Large intestine (tissue), 3 donors: ENCODE data around the gene CHD2. TPM values are rescaled to one million over a fixed set of nuclear protein-coding genes. Genes with fewer than 3 reads are reported as not detected.
"Not testable (repeated sequence)": the region's sequence is repeated elsewhere in the genome, so short reads cannot be mapped to it uniquely, and the experiment has no call there.

Experiments
- DNase-seq, 2 donors: peaks; one replicate each; pipeline versions ENCODE4 v3.0.0 to v3.0.0-alpha.2; 2013
- H3K27ac ChIP-seq: one replicate; pipeline ENCODE4 v1.5.1; 2013; ENCODE audit warnings: low read length
- H3K27me3 ChIP-seq: 2 replicates; pipeline ENCODE4 v1.6.1; 2013; ENCODE audit warnings: low read length; ENCODE audit not compliant: control insufficient read depth, insufficient read depth
- H3K36me3 ChIP-seq: 2 replicates; pipeline ENCODE4 v1.6.1; 2013; ENCODE audit warnings: low read length; ENCODE audit not compliant: control insufficient read depth, insufficient read depth
- H3K4me1 ChIP-seq: one replicate; pipeline ENCODE4 v1.6.1; 2013; ENCODE audit warnings: low read length; ENCODE audit not compliant: control insufficient read depth, insufficient read depth
- H3K4me3 ChIP-seq: one replicate; pipeline ENCODE4 v1.5.1; 2013; ENCODE audit warnings: low read length
- H3K9me3 ChIP-seq: one replicate; pipeline ENCODE4 v1.6.1; 2013; ENCODE audit warnings: mild to moderate bottlenecking, low read depth, low read length, moderate library complexity; ENCODE audit not compliant: control insufficient read depth
- WGBS: methylation state at CpG from one replicate; pipeline ENCODE4 v1.1.5; 2013; ENCODE audit warnings: low lambda C conversion rate; ENCODE audit not compliant: insufficient coverage; 5-methylcytosine and 5-hydroxymethylcytosine counted together
- polyA plus RNA-seq: library from polyadenylated mRNA; unstranded; fragments of 120-200 nt; gene quantifications from one replicate; pipeline ENCODE4 v1.2.1, GENCODE V29; 2013

Gene CHD2
- polyA plus RNA-seq, 1 donor = 75.7 TPM

DNA sequence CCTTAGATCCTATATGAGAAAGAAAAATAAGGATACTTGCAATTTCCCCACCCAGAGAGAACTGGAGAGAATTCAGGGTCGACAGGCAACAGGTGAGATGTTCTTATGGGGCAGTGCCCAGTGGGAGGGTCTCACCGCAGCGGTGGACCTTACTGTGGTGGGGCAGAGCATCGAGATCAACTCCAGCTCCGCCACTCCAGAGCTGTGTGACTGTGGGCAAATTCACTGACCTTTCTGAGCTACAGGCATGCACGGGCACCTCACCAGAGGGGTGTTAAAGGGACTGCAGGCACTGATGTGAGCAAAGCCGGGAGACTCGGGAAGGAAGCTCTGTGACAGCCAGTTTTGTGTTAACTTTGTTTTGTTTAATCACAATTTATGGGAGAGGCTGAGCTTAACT lies 158.0 kb downstream of the CHD2 start:
- Histone ChIP-seq H3K27me3 (peaks cover 2% of the 10 kb centered on the region), H3K27ac (no peak overlapping the region), H3K36me3 (no peaks in the 10 kb centered on the region), H3K9me3 (no peaks in the 10 kb centered on the region), H3K4me1 (no peaks in the 10 kb centered on the region), H3K4me3 (no peak overlapping the region)
- no CpG with 5 or more reads among the region's 8 CpGs for WGBS
- DNase-seq = no peak

DNA sequence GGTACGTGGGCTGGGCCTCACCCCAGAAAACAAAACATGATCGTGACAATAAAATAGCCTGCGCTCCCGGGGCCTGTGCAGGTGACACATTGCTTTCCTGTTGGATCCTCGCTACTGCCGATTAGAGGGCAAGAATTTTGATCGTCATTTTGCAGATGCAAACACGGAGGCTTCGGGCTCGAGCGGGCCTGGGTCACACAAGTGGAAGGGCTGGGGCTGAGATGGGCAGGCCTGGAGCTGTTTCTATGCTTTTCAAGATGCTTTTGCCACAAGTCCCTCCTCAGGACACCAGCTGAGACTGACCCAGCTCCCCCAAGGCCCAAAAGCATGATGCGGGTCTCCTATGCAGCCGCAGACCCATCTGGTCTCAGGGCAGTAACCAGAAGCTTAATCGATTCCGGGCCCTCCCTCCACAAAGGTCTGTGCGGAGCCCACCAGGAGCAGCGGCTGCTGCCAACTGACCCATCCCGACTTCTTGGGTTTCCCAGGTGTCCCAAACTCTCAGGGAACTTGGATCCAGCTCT lies 158.8 kb downstream of the CHD2 start:
- Histone ChIP-seq H3K27ac (no peak overlapping the region), H3K36me3 (peaks cover 2% of the 10 kb centered on the region), H3K4me1 (no peaks in the 10 kb centered on the region), H3K9me3 (no peaks in the 10 kb centered on the region), H3K27me3 (peaks cover 7% of the 10 kb centered on the region), H3K4me3 (no peak overlapping the region)
- no peak for DNase-seq
- no CpG with 5 or more reads among the region's 18 CpGs for WGBS

GRCh38 chr15:93059442-93059841 lies 159.3 kb downstream of the CHD2 start:
- Histone ChIP-seq H3K9me3 (no peaks in the 10 kb centered on the region), H3K27ac (no peak overlapping the region), H3K27me3 (peaks cover 12% of the 10 kb centered on the region), H3K4me1 (no peaks in the 10 kb centered on the region), H3K36me3 (peaks cover 2% of the 10 kb centered on the region), H3K4me3 (no peak overlapping the region)
- no peak for DNase-seq
- no CpG with 5 or more reads among the region's 8 CpGs for WGBS

GRCh38 chr15:93060336-93061248 lies 160.5 kb downstream of the CHD2 start:
- DNase-seq = no peak
- Histone ChIP-seq H3K36me3 (peaks cover 2% of the 10 kb centered on the region), H3K27ac (no peak overlapping the region), H3K4me3 (no peak overlapping the region), H3K9me3 (peaks cover 2% of the 10 kb centered on the region), H3K4me1 (no peaks in the 10 kb centered on the region), H3K27me3 (peaks cover 12% of the 10 kb centered on the region)
- 100% methylated on average over 2 of the region's 19 CpGs for WGBS

DNA sequence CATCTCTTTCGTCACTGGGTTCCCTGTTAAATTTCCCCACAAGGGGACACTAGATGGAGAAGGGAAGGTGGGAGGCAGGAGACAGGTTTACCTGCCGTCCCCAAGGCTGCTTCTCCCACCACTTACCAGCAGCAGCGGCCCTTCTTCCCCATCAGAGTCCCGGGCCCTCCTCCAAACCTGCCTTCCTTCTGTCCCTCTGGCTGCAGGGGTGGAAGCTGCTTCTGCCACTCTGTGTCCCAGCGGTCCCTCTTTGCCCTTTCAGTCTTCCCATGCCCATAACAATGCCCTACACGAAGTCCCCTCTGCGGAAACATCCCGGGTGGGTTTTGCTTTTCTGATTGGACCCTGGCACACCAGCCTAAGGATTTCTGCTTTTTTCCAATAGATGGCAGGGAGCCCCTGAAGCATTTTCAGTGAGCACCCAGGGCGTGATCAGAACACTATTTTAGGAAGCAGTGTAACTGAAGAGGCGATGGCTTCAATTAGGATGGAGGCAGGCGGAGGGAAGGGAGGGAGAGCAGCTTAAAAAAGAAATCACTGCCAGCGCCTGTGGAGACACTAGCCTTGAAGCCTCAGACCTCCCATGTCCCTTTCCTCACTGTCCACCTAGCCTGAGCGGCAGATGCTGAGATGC lies 162.6 kb downstream of the CHD2 start:
- WGBS = no CpG with 5 or more reads among the region's 13 CpGs
- H3K27ac ChIP-seq, H3K36me3 ChIP-seq, DNase-seq, H3K4me1 ChIP-seq, H3K9me3 ChIP-seq, H3K4me3 ChIP-seq: not testable (repeated sequence)
- H3K27me3 ChIP-seq = peaks cover 12% of the 10 kb centered on the region

DNA sequence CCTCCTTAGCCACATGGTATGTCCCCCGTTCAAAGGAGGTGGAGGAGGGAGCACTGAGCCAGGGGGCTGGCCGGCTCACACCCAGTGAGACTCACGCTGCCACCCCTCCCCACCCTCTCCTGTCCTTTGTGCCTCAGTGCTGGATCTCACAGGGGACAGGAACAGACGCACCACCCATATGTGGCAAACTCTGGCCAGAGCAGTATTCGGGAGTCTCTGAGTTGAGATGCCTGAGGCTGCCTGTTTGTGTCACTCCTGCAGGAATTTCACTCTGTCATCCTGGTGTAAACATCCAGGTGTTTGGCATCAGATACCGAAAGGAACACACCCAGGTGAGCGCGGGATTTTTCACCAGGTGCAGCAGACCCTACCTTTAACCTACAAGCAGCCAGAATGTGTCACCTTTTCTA lies 163.1 kb downstream of the CHD2 start:
- Histone ChIP-seq H3K4me1 (no peaks in the 10 kb centered on the region), H3K27ac (no peak overlapping the region), H3K9me3 (peaks cover 4% of the 10 kb centered on the region), H3K36me3 (peaks cover 4% of the 10 kb centered on the region), H3K4me3 (no peak overlapping the region), H3K27me3 (peaks cover 12% of the 10 kb centered on the region)
- peak in 1 of 2 donors; percentile 20 for DNase-seq
- WGBS = no CpG with 5 or more reads among the region's 8 CpGs

GRCh38 chr15:93063796-93064690 lies 163.9 kb downstream of the CHD2 start:
- Histone ChIP-seq H3K27ac (no peak overlapping the region), H3K4me3 (no peak overlapping the region), H3K36me3 (peaks cover 4% of the 10 kb centered on the region), H3K27me3 (peaks cover 12% of the 10 kb centered on the region), H3K9me3 (peaks cover 4% of the 10 kb centered on the region), H3K4me1 (no peaks in the 10 kb centered on the region)
- DNase-seq = no peak
- no CpG with 5 or more reads among the region's 23 CpGs for WGBS

DNA sequence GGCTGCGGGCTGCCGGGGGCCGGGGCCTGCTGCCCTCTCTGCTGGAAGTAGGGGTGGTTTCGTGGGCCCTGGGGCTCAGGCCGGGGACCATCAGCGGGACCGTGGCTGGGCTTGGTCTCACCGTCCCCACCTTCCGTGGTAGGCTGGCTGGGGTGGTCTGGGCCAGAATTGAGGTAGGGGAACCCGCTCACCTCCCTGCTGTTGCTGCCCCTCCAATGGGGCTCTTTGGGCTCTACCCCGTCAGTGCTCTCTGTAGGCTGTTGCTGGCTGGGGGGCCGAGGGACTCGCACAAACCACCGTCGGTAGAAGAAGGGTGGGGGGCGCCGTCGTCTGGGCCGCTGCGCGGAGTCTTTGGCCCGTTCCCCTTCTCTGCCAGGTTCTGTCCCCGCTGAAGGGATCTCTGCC lies 165.5 kb downstream of the CHD2 start:
- H3K4me3 ChIP-seq = no peak overlapping the region
- peaks cover 15% of the 10 kb centered on the region for H3K27me3 ChIP-seq
- peaks cover 4% of the 10 kb centered on the region for H3K36me3 ChIP-seq
- no CpG with 5 or more reads among the region's 23 CpGs for WGBS
- H3K9me3 ChIP-seq = peaks cover 4% of the 10 kb centered on the region
- no peak for DNase-seq
- H3K4me1 ChIP-seq = no peaks in the 10 kb centered on the region
- H3K27ac ChIP-seq = no peak overlapping the region

DNA sequence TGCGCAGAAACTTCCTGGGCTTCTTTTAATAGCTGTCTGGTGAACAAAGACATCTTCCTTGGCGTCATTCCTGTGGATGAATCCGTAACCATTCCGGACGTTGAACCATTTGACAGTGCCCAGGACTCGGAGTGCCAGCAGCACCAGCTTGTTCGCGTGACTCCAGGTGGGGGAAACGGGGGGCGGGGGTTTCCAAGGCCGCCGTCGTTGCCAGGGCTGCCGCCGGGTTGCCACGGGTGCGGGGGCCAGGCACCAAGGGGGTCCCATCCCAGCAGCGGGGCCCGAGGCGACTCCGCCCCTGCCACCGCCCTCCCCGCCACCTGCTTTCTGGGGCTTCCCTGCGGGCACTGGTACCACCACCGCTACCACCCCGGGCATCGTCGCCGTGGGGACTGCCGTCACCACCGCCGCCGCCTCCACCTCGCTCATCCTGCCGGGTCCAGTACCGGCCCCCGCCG lies 166.1 kb downstream of the CHD2 start:
- Histone ChIP-seq H3K27me3 (peaks cover 21% of the 10 kb centered on the region), H3K9me3 (peaks cover 4% of the 10 kb centered on the region), H3K4me3 (no peak overlapping the region), H3K4me1 (no peaks in the 10 kb centered on the region), H3K36me3 (peaks cover 4% of the 10 kb centered on the region), H3K27ac (no peak overlapping the region)
- WGBS = 100% methylated on average over 1 of the region's 38 CpGs
- DNase-seq = no peak
